Measurements from ENCODE around the gene FIGNL1. TPM values are rescaled to one million over a fixed set of nuclear protein-coding genes. Genes with fewer than 3 reads are reported as not detected.

FIGNL1 gene
- total RNA-seq, 1 donor from 2014 or later, result 32.2 TPM

GRCh38 chr7:50396856-50397255 lies 53.3 kb downstream of the FIGNL1 start:
- no peak for DNase-seq

DNA sequence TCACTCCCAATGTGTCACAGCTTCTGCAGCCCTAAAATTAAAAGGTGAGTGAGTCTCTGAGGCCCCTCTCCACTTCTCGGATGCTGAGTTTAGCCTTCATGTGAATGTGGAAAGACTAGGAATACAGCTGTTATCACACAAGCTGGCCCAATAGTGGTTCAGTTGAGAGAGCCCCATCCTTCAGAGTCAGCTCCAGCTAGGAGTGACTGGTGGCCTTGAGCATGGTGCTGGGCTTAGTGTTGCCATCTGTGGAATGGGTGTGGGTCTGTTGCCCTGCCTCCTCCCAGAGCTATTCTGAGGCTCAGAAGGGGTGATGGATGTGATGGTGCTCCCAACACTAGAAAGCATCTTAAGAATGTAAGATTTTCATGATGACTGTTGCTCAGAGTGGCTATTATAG lies 55.8 kb downstream of the FIGNL1 start:
- DNase-seq, result no peak

Other genes with a start within 250 kb of the FIGNL1 start
- 0.17 TPM in 1 of 2 replicates, not detected in the other for gene IKZF1, start 145.6 kb downstream of the FIGNL1 start, total RNA-seq
- gene DDC, start 115.1 kb upstream of the FIGNL1 start, total RNA-seq, result 0.17 TPM in 1 of 2 replicates, not detected in the other

Data from dermis blood vessel endothelial cell (primary cell).